NOMO-1 treated with DMSO at 0.1 percent for 48 hours (cell line): Measurements from ENCODE around the gene LEPROT.

Source experiments
- DNase-seq: peaks from one replicate; lab custom pipeline; 2025; ENCODE audit not compliant: unreplicated experiment; lab: John Stamatoyannopoulos, UW

The LEPROT gene

DNA sequence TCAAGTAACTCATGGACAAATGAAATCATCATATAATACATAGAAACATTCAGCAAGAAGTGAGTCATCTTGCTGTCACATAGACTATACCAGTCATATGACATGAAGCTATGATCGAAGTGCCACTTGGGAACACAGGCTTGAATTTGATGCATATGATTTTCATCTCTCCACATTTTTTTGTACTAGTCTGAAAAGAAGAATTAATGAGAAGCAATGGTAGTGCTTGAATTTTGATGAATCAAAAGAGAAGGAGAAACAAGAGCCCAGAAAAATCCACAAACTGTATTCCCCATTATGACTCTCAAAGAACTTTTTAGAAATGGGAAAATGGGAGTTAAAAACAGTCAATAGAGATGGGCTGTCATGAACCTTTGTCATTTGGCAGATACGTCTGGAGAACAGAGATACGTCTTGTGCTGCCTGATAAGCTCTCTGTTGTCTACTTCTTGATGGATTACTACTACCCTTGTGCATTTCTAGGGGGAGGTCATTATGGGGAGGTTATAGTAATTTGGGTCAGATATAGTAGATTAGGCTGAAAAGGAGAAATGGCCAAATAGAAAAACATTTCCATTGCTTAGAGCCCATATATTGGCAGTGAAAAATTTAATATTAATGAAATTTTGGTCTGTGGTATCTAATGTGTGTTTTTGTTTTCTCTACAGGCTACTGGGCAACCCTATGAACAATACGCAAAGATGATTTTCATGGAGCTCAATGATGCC, 8.0 kb upstream of the LEPROT start:
- no peak for DNase-seq

GRCh38 chr1:65412984-65413375, 7.5 kb upstream of the LEPROT start:
- no peak for DNase-seq

DNA sequence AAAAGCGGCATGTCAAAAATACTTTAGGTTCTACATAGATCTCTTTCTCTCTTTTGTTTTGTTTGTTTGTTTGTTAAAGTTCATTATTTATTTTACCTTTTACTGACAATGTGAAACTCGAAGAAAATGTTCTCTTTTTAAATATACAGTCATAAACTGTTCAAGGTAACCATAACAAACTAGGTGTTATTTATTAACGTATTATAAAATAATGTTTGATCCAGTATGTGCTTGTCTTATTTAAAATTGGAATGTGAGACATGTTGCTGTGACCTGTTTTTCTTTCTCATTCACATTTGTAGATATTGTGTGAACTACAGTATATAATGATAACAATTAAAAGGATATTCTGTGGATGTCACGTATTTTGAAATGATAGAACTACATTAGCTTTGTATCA, 5.9 kb upstream of the LEPROT start:
- no peak for DNase-seq

DNA sequence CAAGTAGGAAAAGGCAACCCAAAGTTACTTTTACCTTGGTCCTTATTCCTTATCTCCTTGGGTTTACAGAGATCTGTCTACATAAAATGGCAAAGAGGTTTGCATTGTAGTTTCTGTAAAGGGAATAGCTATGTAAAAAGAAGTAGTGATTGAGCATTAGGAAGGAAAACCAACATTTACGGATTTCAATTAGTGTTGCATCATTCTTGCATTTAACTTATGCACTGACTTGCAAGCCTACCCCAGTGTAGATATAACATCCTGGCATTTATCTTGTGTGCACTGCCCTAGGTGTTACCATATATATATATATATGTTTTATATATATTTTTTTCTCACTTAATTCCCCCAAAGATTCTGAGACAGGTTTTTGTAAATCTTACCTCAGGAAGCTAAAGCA, 3.7 kb upstream of the LEPROT start:
- DNase-seq: no peak

- no peak for DNase-seq
These were observed 2.7 kb upstream of the LEPROT start for GRCh38 chr1:65417729-65418128.

GRCh38 chr1:65418522-65419185, 1.8 kb upstream of the LEPROT start:
- no peak for DNase-seq

GRCh38 chr1:65419681-65420589, 533 bp upstream of the LEPROT start:
- DNase-seq: peak; percentile 96

DNA sequence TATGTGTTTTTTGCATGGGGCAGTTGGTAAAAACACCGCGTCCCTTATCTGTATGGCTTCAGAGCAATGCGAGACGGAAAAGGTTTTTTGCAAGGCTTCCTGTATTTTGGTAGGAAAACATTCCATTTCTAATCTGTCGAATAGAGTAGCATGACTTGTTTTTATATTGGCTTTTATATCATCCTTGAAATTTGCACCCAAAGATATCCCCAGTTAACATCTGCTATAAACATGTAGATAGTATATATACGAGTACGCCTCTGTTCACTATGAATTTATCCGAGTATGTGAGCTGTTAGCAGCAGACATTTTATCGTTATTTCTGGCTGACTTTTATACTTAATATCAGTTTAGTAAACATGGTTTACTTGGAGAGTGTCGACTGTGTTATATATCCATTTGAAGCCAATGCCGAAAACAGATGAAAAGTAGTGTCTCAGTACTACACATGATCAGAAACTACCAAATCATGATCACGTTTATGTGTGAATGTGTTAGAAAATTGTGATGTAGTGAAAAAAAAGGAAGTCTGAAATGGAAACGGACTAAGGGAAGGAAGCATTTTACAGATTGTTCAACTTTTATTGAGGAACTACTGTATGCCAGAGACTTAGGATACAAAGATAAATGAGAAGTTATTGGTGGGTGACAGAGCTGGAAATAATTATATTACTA, 1.0 kb downstream of the LEPROT start:
- peak; percentile 69 for DNase-seq

DNA sequence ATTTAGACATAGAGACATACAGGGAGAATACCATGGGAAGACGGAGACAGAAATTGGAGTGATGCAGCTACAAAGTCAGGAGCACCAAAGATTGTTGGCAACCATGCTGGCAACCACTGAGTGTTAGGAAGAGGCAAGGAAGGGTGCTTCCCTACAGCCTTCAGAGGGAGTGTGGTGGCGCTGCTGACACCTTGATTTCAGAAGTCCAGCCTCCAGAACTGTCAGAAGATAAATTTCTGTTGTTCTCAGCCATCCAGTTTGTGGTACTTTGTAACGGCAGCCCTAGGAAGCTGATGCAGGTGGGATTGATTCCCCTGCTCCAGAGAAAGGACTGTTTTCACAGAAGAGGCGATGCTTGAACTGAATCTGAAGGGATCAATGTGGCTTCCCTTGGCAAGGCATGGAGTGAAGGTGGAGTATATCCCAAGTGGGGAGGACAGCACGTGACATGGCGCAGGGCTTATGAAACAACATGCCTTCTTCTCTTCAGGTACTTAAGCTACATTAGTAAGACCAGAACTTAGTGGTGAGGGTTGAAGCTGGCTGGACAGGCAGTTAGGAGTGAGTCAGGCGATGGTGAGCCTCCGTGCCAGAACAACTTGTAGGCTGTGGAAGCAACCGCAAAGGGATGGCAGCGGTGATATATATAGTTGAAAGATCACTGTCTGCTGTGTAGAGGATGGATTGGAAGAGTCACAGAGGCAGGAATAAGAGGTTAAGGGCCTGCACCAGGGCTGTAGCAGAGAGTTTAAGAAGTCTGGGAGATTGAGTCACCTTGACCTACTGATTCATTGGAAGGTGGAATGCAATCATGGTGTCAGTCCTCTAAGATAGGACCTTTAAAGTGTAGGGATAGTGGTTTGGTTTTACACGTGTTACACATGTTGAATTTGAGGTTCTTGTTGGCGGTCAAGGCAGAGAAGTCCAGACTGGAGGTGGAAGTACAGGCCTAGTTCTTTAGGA, 2.1 kb downstream of the LEPROT start:
- no peak for DNase-seq

- DNase-seq: peak; percentile 25
These were observed 3.6 kb downstream of the LEPROT start for GRCh38 chr1:65423884-65424572.

DNA sequence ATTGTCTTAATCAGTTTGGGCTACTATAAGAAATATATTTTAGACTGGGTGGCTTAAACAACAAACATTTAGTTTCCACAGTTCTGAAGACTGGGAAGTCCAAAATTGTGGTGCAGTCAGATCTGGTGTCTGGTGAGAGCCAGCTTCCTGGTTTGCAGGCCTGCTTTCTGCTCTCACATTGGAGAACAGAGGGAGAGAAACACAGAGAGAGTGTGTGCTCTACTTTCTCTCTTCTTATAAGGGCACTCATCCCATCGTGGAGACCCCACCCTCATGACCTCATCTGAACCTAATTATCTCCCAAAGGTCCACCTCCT, 4.1 kb downstream of the LEPROT start:
- no peak for DNase-seq

GRCh38 chr1:65425006-65425405, 4.5 kb downstream of the LEPROT start:
- DNase-seq: no peak

DNA sequence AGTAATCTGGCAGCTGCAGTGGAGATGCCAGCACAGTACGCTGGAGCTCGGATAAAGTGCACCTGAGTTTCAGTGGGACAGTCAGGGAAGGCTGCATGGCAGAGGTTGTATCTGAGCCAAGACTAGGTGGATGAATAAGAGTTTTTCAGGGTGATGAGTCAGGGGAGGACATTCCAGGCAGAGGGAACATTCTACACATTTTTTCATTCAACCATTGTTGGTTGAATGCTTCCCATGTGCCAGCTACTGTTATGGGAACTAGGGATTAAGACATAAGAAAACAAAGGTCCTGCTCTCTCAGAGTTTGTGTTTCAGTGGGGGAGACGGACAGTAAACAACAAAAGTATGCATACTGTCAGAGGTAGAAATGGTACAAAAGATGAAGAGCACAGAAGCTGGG, 5.2 kb downstream of the LEPROT start:
- no peak for DNase-seq

DNA sequence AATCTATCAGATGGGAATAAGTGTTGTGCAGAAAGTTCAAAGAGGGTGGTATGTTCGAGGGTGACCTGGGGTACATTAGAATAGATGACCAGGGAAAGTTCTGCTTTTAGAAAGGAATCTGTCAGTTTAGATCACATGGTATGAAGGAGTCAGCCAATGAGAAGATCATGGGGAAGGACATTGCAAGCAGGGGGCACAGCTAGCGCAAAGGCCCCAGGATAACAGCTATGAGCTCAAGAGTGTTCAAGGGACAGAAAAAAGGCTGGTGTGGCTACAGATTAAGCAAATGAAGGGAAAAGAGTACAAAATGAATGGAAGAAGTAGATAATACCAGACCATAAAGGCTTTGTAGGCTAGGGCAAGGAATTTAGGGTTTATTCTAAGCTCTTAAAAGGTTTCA, 8.6 kb downstream of the LEPROT start:
- no peak for DNase-seq

DNA sequence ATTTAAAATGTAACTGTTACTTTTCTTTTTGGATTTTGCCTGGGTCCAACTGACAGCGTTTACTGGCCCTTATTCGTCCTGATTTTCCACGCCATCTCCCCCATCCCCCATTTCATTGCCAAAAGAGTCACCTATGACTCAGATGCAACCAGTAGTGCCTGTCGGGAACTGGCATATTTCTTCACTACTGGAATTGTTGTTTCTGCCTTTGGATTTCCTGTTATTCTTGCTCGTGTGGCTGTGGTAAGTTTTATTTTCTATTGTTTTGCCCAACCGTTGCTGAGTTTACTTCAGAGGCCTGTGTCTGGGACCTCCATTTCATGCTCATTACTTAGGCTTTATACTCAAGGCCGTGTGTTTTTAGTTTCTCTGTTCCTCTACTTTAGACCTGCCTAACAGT, 9.3 kb downstream of the LEPROT start:
- DNase-seq: peak; percentile 6

- peak; percentile 19 for DNase-seq
These were observed 10.7 kb downstream of the LEPROT start for GRCh38 chr1:65431111-65431705.

GRCh38 chr1:65432918-65433317, 12.4 kb downstream of the LEPROT start:
- no peak for DNase-seq

DNA sequence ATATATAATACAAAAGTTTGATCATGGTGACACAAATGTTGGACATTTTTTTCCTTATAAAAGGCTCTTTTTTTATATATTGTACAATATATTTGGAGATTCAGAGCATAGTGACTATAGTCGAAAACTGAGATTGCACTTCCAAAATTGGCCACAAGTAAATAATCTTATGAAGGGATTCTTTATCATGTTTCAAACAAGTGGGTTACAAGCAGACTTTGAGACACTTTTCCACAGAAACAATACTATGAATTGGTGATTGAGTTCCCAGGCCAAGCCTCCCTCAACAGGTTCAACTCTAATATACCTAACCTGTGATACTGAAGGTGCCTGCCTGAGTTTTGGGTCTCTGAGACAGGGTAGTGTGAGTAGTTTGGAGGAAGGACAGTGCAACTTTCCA, 13.8 kb downstream of the LEPROT start:
- DNase-seq: no peak

GRCh38 chr1:65434760-65435159, 14.3 kb downstream of the LEPROT start:
- DNase-seq: no peak
